ENCODE measurements around the gene AFF3. TPM values are rescaled to one million over a fixed set of nuclear protein-coding genes. Genes with fewer than 3 reads are reported as not detected.

Gene AFF3
- total and polyA plus RNA-seq, 2 of the 4 experiments (the other 2 are of a cell fraction), result 12.9 to 14.3 TPM

DNA sequence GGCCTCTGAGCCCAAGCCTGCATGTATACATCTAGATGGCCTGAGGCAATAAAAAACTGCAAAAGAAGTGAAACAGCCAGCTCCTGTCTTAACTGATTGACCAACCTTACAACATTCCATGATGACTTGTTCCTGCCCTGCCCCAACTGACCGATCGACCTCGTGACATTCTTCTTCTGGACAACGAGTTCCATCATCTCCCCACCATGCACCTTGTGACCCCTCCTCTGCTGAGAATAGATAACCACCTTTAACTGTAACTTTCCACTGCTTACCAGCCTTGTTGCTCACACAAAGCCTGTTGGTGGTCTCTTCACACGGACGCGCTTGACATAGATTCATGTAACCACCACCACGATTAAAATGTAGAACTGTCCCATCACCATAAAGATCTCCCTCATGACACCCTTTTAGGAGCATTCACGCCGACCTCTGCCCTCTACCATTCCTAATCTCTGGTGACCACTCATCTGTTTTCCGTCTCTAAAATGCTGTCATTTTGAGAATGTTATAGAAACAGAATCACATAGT is 532.5 kb downstream of the AFF3 start:
- CTCF ChIA-PET, result no interaction called here

More for the DNA sequence above, 532.5 kb downstream of the AFF3 start:
- Histone ChIP-seq H3K14ac (replicated peaks; ENCODE audit: low read depth, low read length) (no peak overlapping the region; the same call in 1 of the 2 replicates), H2BK15ac (ENCODE audit: low read depth, low read length) (no peak overlapping the region), H3K36me3 (ENCODE audit: control insufficient read depth, insufficient read depth, low read length) (no peaks in the 10 kb centered on the region), H3K9ac (ENCODE audit: low read depth, low read length) (no peak overlapping the region), H3K4me1 (ENCODE audit: control insufficient read depth, insufficient read depth, low read length) (peaks cover 16% of the 10 kb centered on the region), H3K4ac (ENCODE audit: low read depth, low read length) (no peak overlapping the region), H3K27me3 (ENCODE audit: control insufficient read depth, insufficient read depth, low read length) (no peaks in the 10 kb centered on the region), H2BK5ac (ENCODE audit: low read depth, low read length, poor library complexity, severe bottlenecking) (no peak overlapping the region), H4K91ac (ENCODE audit: insufficient read depth, low read depth, low read length) (no peak overlapping the region), H2BK120ac (ENCODE audit: low read depth, low read length) (no peak overlapping the region; the same call in 1 of the 2 replicates), H4K20me1 (ENCODE audit: insufficient read depth, low read length) (peaks cover 3% of the 10 kb centered on the region; the same call in 1 of the 2 replicates), H2AFZ (replicated peaks; ENCODE audit: low read length, poor library complexity) (no peak overlapping the region), H3K9me3 (ENCODE audit: control insufficient read depth, insufficient read depth, low read length) (no peaks in the 10 kb centered on the region), H3K27ac (ENCODE audit: insufficient read depth, low read length) (no peak overlapping the region), H3K18ac (ENCODE audit: low read depth, low read length) (no peak overlapping the region), H2AK9ac (replicated peaks; ENCODE audit: low read depth, low read length, poor library complexity) (no peak overlapping the region), H3K9me1 (ENCODE audit: insufficient read depth, low read length) (peaks cover 7% of the 10 kb centered on the region; the same call in 1 of the 2 replicates), H2BK20ac (ENCODE audit: low read depth, low read length) (no peak overlapping the region), H3K79me1 (ENCODE audit: low read depth in 1 of 2, low read length in 2 of 2) (no peaks in the 10 kb centered on the region), H3K4me2 (ENCODE audit: low read depth, low read length) (no peak overlapping the region), H3K56ac (ENCODE audit: extremely low read depth, insufficient read depth, low read length) (no peak overlapping the region), H2AK5ac (ENCODE audit: low read depth, low read length) (no peak overlapping the region), H3K23ac (ENCODE audit: low read depth, low read length) (no peak overlapping the region), H4K5ac (ENCODE audit: low read depth, low read length) (no peak overlapping the region), H4K8ac (ENCODE audit: low read depth in 2 of 2, low read length in 2 of 2) (no peak overlapping the region), H3K4me3 (ENCODE audit: insufficient read depth, low read depth, low read length) (no peak overlapping the region)
- intact Hi-C loops (cut with micrococcal nuclease) (loop anchor here (5.0 kb wide), 2 partner anchors 37 to 97 kb away; no protein-coding TSS in a partner anchor), dilution Hi-C loops (cut with HindIII; ENCODE audit: low sequenced_read_pairs, unreplicated experiment) (no loop called here), in situ Hi-C loops (cut with MboI; ENCODE audit: low sequenced_read_pairs) (no loop called here)
- POLR2A ChIA-PET (ENCODE audit: unreplicated experiment), result no interaction called here
- DNase-seq, result no peak
- TF ChIP-seq MAZ (IDR thresholded peaks at IDR 0.05; ENCODE audit: borderline replicate concordance, low read depth, low read length) (no peak), CEBPB (IDR thresholded peaks at IDR 0.05; ENCODE audit: low read depth, low read length) (no peak), BHLHE40 (IDR thresholded peaks at IDR 0.05; ENCODE audit: low read depth, low read length) (no peak), FOS (IDR thresholded peaks at IDR 0.05; ENCODE audit: low read depth, low read length) (no peak), POLR2A (IDR thresholded peaks at IDR 0.05; ENCODE audit: low read depth, low read length) (no peak), MXI1 (IDR thresholded peaks at IDR 0.05; ENCODE audit: borderline replicate concordance, low read depth, low read length) (no peak), MAFK (IDR thresholded peaks at IDR 0.05; ENCODE audit: low read depth, low read length) (no peak), NFE2L2 (IDR thresholded peaks at IDR 0.05; ENCODE audit: low read depth, low read length) (no peak), SMC3 (IDR thresholded peaks at IDR 0.05; ENCODE audit: low read depth, low read length) (no peak), RFX5 (IDR thresholded peaks at IDR 0.05; ENCODE audit: low read depth, low read length) (no peak), CHD1 (IDR thresholded peaks at IDR 0.05; ENCODE audit: low read depth, low read length) (no peak)
- TF ChIP-seq, protein P1, sequence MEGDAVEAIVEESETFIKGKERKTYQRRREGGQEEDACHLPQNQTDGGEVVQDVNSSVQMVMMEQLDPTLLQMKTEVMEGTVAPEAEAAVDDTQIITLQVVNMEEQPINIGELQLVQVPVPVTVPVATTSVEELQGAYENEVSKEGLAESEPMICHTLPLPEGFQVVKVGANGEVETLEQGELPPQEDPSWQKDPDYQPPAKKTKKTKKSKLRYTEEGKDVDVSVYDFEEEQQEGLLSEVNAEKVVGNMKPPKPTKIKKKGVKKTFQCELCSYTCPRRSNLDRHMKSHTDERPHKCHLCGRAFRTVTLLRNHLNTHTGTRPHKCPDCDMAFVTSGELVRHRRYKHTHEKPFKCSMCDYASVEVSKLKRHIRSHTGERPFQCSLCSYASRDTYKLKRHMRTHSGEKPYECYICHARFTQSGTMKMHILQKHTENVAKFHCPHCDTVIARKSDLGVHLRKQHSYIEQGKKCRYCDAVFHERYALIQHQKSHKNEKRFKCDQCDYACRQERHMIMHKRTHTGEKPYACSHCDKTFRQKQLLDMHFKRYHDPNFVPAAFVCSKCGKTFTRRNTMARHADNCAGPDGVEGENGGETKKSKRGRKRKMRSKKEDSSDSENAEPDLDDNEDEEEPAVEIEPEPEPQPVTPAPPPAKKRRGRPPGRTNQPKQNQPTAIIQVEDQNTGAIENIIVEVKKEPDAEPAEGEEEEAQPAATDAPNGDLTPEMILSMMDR (conservative IDR thresholded peaks at IDR 0.05; ENCODE audit: low read depth, low read length), result no peak
- TF ChIP-seq, protein P2, sequence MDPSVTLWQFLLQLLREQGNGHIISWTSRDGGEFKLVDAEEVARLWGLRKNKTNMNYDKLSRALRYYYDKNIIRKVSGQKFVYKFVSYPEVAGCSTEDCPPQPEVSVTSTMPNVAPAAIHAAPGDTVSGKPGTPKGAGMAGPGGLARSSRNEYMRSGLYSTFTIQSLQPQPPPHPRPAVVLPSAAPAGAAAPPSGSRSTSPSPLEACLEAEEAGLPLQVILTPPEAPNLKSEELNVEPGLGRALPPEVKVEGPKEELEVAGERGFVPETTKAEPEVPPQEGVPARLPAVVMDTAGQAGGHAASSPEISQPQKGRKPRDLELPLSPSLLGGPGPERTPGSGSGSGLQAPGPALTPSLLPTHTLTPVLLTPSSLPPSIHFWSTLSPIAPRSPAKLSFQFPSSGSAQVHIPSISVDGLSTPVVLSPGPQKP (IDR thresholded peaks at IDR 0.05; ENCODE audit: borderline replicate concordance, low read depth, low read length), result no peak
- no peak for ATAC-seq (ENCODE audit: low read depth)
- BruUV-seq (replicated peaks), result no TSS peak
- WGBS, 2 experiments (ENCODE audit: extremely low coverage in 2 of 2, insufficient read length in 1 of 2), result 72% methylated on average over 5 of the region's 11 CpGs; no CpG with 5 or more reads in 1 of the 2 experiments

Data from IMR-90 (cell line).